Kidney epithelial cell (primary cell): ENCODE data around the gene METTL27. TPM values are rescaled to one million over a fixed set of nuclear protein-coding genes. Genes with fewer than 3 reads are reported as not detected.
A peak's percentile ranks its signal among the peaks of the same experiment; 100 is the strongest.

Source experiments
- DNase-seq: peaks from one replicate; pipeline ENCODE4 v3.0.0-alpha.2; 2010; ENCODE audit warnings: low read depth
- H3K27me3 ChIP-seq: 2 replicates; pipeline ENCODE4 v1.6.0; 2011; ENCODE audit warnings: low read length; ENCODE audit not compliant: control insufficient read depth, insufficient read depth
- H3K36me3 ChIP-seq: 2 replicates; pipeline ENCODE4 v1.5.1; 2011; ENCODE audit warnings: low read length; ENCODE audit not compliant: control insufficient read depth, insufficient read depth
- H3K4me3 ChIP-seq: 2 replicates; pipeline ENCODE4 v1.5.1; 2011; ENCODE audit warnings: low read depth, mild to moderate bottlenecking, control low read depth, low read length
- CTCF ChIP-seq: IDR thresholded peaks from 2 replicates; pipeline ENCODE4 v1.5.1; 2011; ENCODE audit warnings: mild to moderate bottlenecking, moderate library complexity, low read length, control low read depth, inconsistent platforms; ENCODE audit not compliant: insufficient read depth, poor library complexity, severe bottlenecking
- total RNA-seq: library from RNA; depleted of rRNA; stranded (reverse); fragments of >200 nt; gene quantifications from 2 replicates; pipeline ENCODE4 v1.2.3, GENCODE V29; 2015

Gene METTL27
- total RNA-seq, 1 donor from 2014 or later: 1.5 TPM

GRCh38 chr7:73834626-73835191 is 7.6 kb downstream of the METTL27 start:
- H3K27me3 ChIP-seq: no peaks in the 10 kb centered on the region
- no peak for DNase-seq
- TF ChIP-seq CTCF: no peak
- H3K36me3 ChIP-seq: no peaks in the 10 kb centered on the region
- H3K4me3 ChIP-seq: no peak overlapping the region

- no peaks in the 10 kb centered on the region for H3K36me3 ChIP-seq
- no peak overlapping the region for H3K4me3 ChIP-seq
- no peak for TF ChIP-seq CTCF
- DNase-seq: no peak
- H3K27me3 ChIP-seq: no peaks in the 10 kb centered on the region
Observed at GRCh38 chr7:73833251-73833919, 8.9 kb downstream of the METTL27 start.

- H3K4me3 ChIP-seq: peak overlapping the region; percentile 58
- TF ChIP-seq CTCF: no peak
- DNase-seq: no peak
- no peaks in the 10 kb centered on the region for H3K36me3 ChIP-seq
- no peaks in the 10 kb centered on the region for H3K27me3 ChIP-seq
Observed at GRCh38 chr7:73832806-73833205, 9.5 kb downstream of the METTL27 start.

GRCh38 chr7:73831834-73832651 is 10.3 kb downstream of the METTL27 start:
- TF ChIP-seq CTCF: no peak
- Histone ChIP-seq H3K4me3 (peak overlapping the region; percentile 58), H3K27me3 (no peaks in the 10 kb centered on the region), H3K36me3 (no peaks in the 10 kb centered on the region)
- no peak for DNase-seq

GRCh38 chr7:73831584-73831833 is 10.8 kb downstream of the METTL27 start:
- H3K36me3 ChIP-seq: no peaks in the 10 kb centered on the region
- H3K4me3 ChIP-seq: peak overlapping the region; percentile 58
- no peak for TF ChIP-seq CTCF
- no peak for DNase-seq
- H3K27me3 ChIP-seq: no peaks in the 10 kb centered on the region
